Measurements from ENCODE around the gene CECR2. TPM values are rescaled to one million over a fixed set of nuclear protein-coding genes. Genes with fewer than 3 reads are reported as not detected.

CECR2 gene
- polyA plus RNA-seq, 1 of the 3 experiments (the other 2 are of a cell fraction), result not detected

GRCh38 chr22:17352798-17353197, 16.5 kb upstream of the CECR2 start:
- POLR2A ChIA-PET, result no interaction called here
- no peak overlapping the region for H3K27ac ChIP-seq (ENCODE audit: low read depth in 2 of 2, low read length in 1 of 2)
- H3F3A ChIP-seq (replicated peaks; ENCODE audit: insufficient read depth), result no peaks in the 10 kb centered on the region
- H2AFZ ChIP-seq (ENCODE audit: low read depth), result no peak overlapping the region
- H4K20me1 ChIP-seq (ENCODE audit: insufficient read depth), result no peaks in the 10 kb centered on the region
- no peak for DNase-seq
- no peaks in the 10 kb centered on the region for H3K79me2 ChIP-seq (ENCODE audit: insufficient read depth)
- H3K9ac ChIP-seq, result no peak overlapping the region
- CTCF ChIA-PET, result no interaction called here
- TF ChIP-seq CHD2 (IDR thresholded peaks at IDR 0.05; ENCODE audit: low read length, partially characterized antibody) (no peak), POLR2AphosphoS5 (IDR thresholded peaks at IDR 0.05; ENCODE audit: low read depth, low read length) (no peak), MEF2A (IDR thresholded peaks at IDR 0.05; ENCODE audit: borderline replicate concordance, low read depth) (no peak), GATA2 (CRISPR knock-in tag; IDR thresholded peaks at IDR 0.05) (no peak), EZH2phosphoT487 (IDR thresholded peaks at IDR 0.05; ENCODE audit: borderline replicate concordance, low read depth) (no peak), RCOR1 (IDR thresholded peaks at IDR 0.05; ENCODE audit: low read length) (no peak), FOSL2 (IDR thresholded peaks at IDR 0.05; ENCODE audit: borderline replicate concordance, low read depth) (no peak), RAD21 (IDR thresholded peaks at IDR 0.05; ENCODE audit: low read length) (no peak)
- TF ChIP-seq, protein P1, sequence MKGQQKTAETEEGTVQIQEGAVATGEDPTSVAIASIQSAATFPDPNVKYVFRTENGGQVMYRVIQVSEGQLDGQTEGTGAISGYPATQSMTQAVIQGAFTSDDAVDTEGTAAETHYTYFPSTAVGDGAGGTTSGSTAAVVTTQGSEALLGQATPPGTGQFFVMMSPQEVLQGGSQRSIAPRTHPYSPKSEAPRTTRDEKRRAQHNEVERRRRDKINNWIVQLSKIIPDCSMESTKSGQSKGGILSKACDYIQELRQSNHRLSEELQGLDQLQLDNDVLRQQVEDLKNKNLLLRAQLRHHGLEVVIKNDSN (IDR thresholded peaks at IDR 0.05; ENCODE audit: borderline replicate concordance, low read depth), result no peak
- TF ChIP-seq, protein P2, sequence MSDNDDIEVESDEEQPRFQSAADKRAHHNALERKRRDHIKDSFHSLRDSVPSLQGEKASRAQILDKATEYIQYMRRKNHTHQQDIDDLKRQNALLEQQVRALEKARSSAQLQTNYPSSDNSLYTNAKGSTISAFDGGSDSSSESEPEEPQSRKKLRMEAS (IDR thresholded peaks at IDR 0.05; ENCODE audit: low read depth), result no peak
- TF ChIP-seq, protein P3, sequence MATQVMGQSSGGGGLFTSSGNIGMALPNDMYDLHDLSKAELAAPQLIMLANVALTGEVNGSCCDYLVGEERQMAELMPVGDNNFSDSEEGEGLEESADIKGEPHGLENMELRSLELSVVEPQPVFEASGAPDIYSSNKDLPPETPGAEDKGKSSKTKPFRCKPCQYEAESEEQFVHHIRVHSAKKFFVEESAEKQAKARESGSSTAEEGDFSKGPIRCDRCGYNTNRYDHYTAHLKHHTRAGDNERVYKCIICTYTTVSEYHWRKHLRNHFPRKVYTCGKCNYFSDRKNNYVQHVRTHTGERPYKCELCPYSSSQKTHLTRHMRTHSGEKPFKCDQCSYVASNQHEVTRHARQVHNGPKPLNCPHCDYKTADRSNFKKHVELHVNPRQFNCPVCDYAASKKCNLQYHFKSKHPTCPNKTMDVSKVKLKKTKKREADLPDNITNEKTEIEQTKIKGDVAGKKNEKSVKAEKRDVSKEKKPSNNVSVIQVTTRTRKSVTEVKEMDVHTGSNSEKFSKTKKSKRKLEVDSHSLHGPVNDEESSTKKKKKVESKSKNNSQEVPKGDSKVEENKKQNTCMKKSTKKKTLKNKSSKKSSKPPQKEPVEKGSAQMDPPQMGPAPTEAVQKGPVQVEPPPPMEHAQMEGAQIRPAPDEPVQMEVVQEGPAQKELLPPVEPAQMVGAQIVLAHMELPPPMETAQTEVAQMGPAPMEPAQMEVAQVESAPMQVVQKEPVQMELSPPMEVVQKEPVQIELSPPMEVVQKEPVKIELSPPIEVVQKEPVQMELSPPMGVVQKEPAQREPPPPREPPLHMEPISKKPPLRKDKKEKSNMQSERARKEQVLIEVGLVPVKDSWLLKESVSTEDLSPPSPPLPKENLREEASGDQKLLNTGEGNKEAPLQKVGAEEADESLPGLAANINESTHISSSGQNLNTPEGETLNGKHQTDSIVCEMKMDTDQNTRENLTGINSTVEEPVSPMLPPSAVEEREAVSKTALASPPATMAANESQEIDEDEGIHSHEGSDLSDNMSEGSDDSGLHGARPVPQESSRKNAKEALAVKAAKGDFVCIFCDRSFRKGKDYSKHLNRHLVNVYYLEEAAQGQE (IDR thresholded peaks at IDR 0.05; ENCODE audit: low read depth, low read length), result no peak
- TF ChIP-seq, protein P4, sequence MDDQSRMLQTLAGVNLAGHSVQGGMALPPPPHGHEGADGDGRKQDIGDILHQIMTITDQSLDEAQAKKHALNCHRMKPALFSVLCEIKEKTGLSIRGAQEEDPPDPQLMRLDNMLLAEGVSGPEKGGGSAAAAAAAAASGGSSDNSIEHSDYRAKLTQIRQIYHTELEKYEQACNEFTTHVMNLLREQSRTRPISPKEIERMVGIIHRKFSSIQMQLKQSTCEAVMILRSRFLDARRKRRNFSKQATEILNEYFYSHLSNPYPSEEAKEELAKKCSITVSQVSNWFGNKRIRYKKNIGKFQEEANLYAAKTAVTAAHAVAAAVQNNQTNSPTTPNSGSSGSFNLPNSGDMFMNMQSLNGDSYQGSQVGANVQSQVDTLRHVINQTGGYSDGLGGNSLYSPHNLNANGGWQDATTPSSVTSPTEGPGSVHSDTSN (IDR thresholded peaks at IDR 0.05), result no peak
- H3K36me3 ChIP-seq (replicated peaks in 1 of 2; ENCODE audit: control insufficient read depth in 1 of 2, insufficient read depth in 2 of 2, low read length in 1 of 2), result no peaks in the 10 kb centered on the region
- no peaks in the 10 kb centered on the region for H3K9me3 ChIP-seq
- no peak overlapping the region for H3K4me2 ChIP-seq
- no peaks in the 10 kb centered on the region for H3K9me2 ChIP-seq
- peaks cover 22% of the 10 kb centered on the region for H3K27me3 ChIP-seq (ENCODE audit: insufficient read depth)
- H3K4me1 ChIP-seq (ENCODE audit: control insufficient read depth in 1 of 2, insufficient read depth in 2 of 2, low read depth in 1 of 2, low read length in 1 of 2), result no peaks in the 10 kb centered on the region
- no peak overlapping the region for H3K4me3 ChIP-seq (ENCODE audit: low read depth in 2 of 2, low read length in 1 of 2)
- WGBS (ENCODE audit: low lambda C conversion rate), result 41% methylated on average over 4 of the region's 4 CpGs

- H3K27me3 ChIP-seq (ENCODE audit: insufficient read depth), result peaks cover 35% of the 10 kb centered on the region
- H3K4me1 ChIP-seq (ENCODE audit: control insufficient read depth in 1 of 2, insufficient read depth in 2 of 2, low read depth in 1 of 2, low read length in 1 of 2), result no peaks in the 10 kb centered on the region
- CTCF ChIA-PET, result no interaction called here
- no peaks in the 10 kb centered on the region for H3K79me2 ChIP-seq (ENCODE audit: insufficient read depth)
- POLR2A ChIA-PET, result no interaction called here
- 11% methylated on average over 2 of the region's 2 CpGs for WGBS (ENCODE audit: low lambda C conversion rate)
- H3K9me2 ChIP-seq, result no peaks in the 10 kb centered on the region
- H3K4me2 ChIP-seq, result no peak overlapping the region
- TF ChIP-seq GABPA (IDR thresholded peaks at IDR 0.05; ENCODE audit: low read depth), result no peak
- TF ChIP-seq POLR2AphosphoS5 (IDR thresholded peaks at IDR 0.05; ENCODE audit: low read depth, low read length), result no peak
- no peak for TF ChIP-seq CHD2 (IDR thresholded peaks at IDR 0.05; ENCODE audit: low read length, partially characterized antibody)
- TF ChIP-seq, protein P5, sequence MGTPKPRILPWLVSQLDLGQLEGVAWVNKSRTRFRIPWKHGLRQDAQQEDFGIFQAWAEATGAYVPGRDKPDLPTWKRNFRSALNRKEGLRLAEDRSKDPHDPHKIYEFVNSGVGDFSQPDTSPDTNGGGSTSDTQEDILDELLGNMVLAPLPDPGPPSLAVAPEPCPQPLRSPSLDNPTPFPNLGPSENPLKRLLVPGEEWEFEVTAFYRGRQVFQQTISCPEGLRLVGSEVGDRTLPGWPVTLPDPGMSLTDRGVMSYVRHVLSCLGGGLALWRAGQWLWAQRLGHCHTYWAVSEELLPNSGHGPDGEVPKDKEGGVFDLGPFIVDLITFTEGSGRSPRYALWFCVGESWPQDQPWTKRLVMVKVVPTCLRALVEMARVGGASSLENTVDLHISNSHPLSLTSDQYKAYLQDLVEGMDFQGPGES (IDR thresholded peaks at IDR 0.05; ENCODE audit: low read depth, low read length), result no peak
- TF ChIP-seq FOXM1 (IDR thresholded peaks at IDR 0.05; ENCODE audit: low read depth), result no peak
- TF ChIP-seq JUND (IDR thresholded peaks at IDR 0.05), result no peak
- no peak for TF ChIP-seq ZBTB33 (IDR thresholded peaks at IDR 0.05; ENCODE audit: borderline replicate concordance, low read depth)
- TF ChIP-seq EP300 (IDR thresholded peaks at IDR 0.05; ENCODE audit: borderline replicate concordance in 1 of 2, low read depth in 1 of 2, low read length in 1 of 2), result no peak
- TF ChIP-seq FOSL2 (IDR thresholded peaks at IDR 0.05; ENCODE audit: borderline replicate concordance, low read depth), result no peak
- TF ChIP-seq TAF1 (IDR thresholded peaks at IDR 0.05; ENCODE audit: borderline replicate concordance, low read depth, low read length), result no peak
- TF ChIP-seq, protein P2 (IDR thresholded peaks at IDR 0.05; ENCODE audit: low read depth), result no peak
- H3K9ac ChIP-seq, result no peak overlapping the region
- H3K36me3 ChIP-seq (replicated peaks in 1 of 2; ENCODE audit: control insufficient read depth in 1 of 2, insufficient read depth in 2 of 2, low read length in 1 of 2), result no peaks in the 10 kb centered on the region
- no peak overlapping the region for H2AFZ ChIP-seq (ENCODE audit: low read depth)
- no peak overlapping the region for H3K27ac ChIP-seq (ENCODE audit: low read depth in 2 of 2, low read length in 1 of 2)
- H3F3A ChIP-seq (replicated peaks; ENCODE audit: insufficient read depth), result no peaks in the 10 kb centered on the region
- DNase-seq, result no peak
- H3K4me3 ChIP-seq (ENCODE audit: low read depth in 2 of 2, low read length in 1 of 2), result no peak overlapping the region
- H3K9me3 ChIP-seq, result no peaks in the 10 kb centered on the region
- no peaks in the 10 kb centered on the region for H4K20me1 ChIP-seq (ENCODE audit: insufficient read depth)
Measured at GRCh38 chr22:17357688-17358087, 11.6 kb upstream of the CECR2 start.
